Measurements from ENCODE around the gene AMN1. TPM values are rescaled to one million over a fixed set of nuclear protein-coding genes. Genes with fewer than 3 reads are reported as not detected.
A peak's percentile ranks its signal among the peaks of the same experiment; 100 is the strongest.

Gene AMN1
- total RNA-seq, 1 experiment from 2014 or later = 9.6 TPM

DNA sequence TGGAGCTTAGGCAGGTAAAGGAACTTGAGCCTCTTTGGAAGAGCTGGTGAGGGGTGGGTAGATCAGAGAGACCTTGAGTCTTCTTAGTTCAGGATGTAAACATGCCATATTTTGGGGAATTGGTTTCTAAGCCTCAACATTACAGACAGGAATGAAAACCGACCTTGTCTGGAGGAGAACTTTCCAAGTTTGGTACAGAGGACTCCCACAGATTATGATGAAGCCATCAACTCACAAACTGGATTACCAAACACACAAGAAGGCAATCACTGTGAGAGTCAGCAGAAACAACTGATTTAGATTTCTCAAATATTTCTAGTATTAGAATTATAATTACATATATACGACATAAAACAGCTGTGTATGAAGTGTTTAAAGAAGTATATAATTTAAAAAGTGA, 22.3 kb upstream of the AMN1 start:
- H3K36me3 Mint-ChIP-seq (ENCODE audit: insufficient read depth in 1 of 3, low read depth in 3 of 3) = peaks cover 0 to 7% (median 7%) of the 10 kb centered on the region in 3 experiments; a peak in 5 of 7 replicates
- Histone ChIP-seq H3K4me1 (ENCODE audit: insufficient read depth, low read length) (peaks cover 8% of the 10 kb centered on the region; the same call in 1 of the 2 replicates), H2BK12ac (ENCODE audit: insufficient read length, low read depth, low read length) (no peak overlapping the region), H4K91ac (ENCODE audit: insufficient read length, low read depth, low read length) (no peak overlapping the region), H3K79me2 (ENCODE audit: insufficient read depth, low read length) (no peaks in the 10 kb centered on the region), H2AFZ (ENCODE audit: low read length) (no peak overlapping the region), H3K79me1 (ENCODE audit: insufficient read depth, low read depth, low read length, poor library complexity, severe bottlenecking) (no peaks in the 10 kb centered on the region), H2BK120ac (ENCODE audit: low read depth, low read length, poor library complexity, severe bottlenecking) (no peak overlapping the region), H3K4ac (ENCODE audit: low read depth, low read length) (no peak overlapping the region; the same call in 1 of the 2 replicates), H3T11ph (ENCODE audit: low read length) (no peak overlapping the region), H3K18ac (ENCODE audit: insufficient read length, low read depth, low read length) (no peak overlapping the region), H4K5ac (ENCODE audit: insufficient read length, low read depth, low read length) (no peak overlapping the region), H3K14ac (ENCODE audit: insufficient read depth, low read length) (no peak overlapping the region), H3K9me3 (ENCODE audit: control insufficient read depth, low read depth, low read length) (no peaks in the 10 kb centered on the region), H4K20me1 (ENCODE audit: control insufficient read depth, insufficient read depth, insufficient read length) (no peaks in the 10 kb centered on the region), H2BK15ac (ENCODE audit: low read depth, low read length) (no peak overlapping the region), H3K23ac (ENCODE audit: insufficient read length, low read depth, low read length) (no peak overlapping the region), H4K8ac (replicated peaks; ENCODE audit: insufficient read length, low read depth, low read length) (no peak overlapping the region), H3K27ac (ENCODE audit: insufficient read length, low read depth, low read length) (no peak overlapping the region), H3K9ac (ENCODE audit: extremely low read depth, insufficient read length, low read length) (no peak overlapping the region), H2BK5ac (ENCODE audit: insufficient read length, low read length) (no peak overlapping the region), H3K4me2 (ENCODE audit: insufficient read depth, insufficient read length, low read length) (no peak overlapping the region), H2AK5ac (ENCODE audit: insufficient read length, low read length) (no peak overlapping the region), H3K27me3 (ENCODE audit: insufficient read depth, low read length) (no peaks in the 10 kb centered on the region), H2BK20ac (ENCODE audit: low read depth, low read length, poor library complexity, severe bottlenecking) (no peak overlapping the region), H3K23me2 (ENCODE audit: insufficient read length, low read depth, low read length, poor library complexity, severe bottlenecking) (no peaks in the 10 kb centered on the region), H3K56ac (ENCODE audit: insufficient read length, low read depth, low read length) (no peak overlapping the region)
- no peaks in the 10 kb centered on the region for H3K27me3 Mint-ChIP-seq (ENCODE audit: low read depth)
- H3K4me3 Mint-ChIP-seq = no peak overlapping the region
- peak overlapping the region in 1 of 3 experiments; percentile 86; a peak in 2 of 7 replicates for H3K27ac Mint-ChIP-seq
- H3K4me1 Mint-ChIP-seq = peaks cover 35 to 42% of the 10 kb centered on the region in 2 experiments
- no peak for DNase-seq
- H3K9me3 Mint-ChIP-seq = peaks cover 10 to 13% of the 10 kb centered on the region in 2 experiments; a peak in 4 of 5 replicates
- WGBS (ENCODE audit: extremely low coverage, insufficient read length, low lambda C conversion rate) = no CpG with 5 or more reads among the region's 2 CpGs
- TF ChIP-seq, protein P1, sequence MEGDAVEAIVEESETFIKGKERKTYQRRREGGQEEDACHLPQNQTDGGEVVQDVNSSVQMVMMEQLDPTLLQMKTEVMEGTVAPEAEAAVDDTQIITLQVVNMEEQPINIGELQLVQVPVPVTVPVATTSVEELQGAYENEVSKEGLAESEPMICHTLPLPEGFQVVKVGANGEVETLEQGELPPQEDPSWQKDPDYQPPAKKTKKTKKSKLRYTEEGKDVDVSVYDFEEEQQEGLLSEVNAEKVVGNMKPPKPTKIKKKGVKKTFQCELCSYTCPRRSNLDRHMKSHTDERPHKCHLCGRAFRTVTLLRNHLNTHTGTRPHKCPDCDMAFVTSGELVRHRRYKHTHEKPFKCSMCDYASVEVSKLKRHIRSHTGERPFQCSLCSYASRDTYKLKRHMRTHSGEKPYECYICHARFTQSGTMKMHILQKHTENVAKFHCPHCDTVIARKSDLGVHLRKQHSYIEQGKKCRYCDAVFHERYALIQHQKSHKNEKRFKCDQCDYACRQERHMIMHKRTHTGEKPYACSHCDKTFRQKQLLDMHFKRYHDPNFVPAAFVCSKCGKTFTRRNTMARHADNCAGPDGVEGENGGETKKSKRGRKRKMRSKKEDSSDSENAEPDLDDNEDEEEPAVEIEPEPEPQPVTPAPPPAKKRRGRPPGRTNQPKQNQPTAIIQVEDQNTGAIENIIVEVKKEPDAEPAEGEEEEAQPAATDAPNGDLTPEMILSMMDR (conservative IDR thresholded peaks at IDR 0.05) = no peak

All from H9 (cell line).